ENCODE results near the gene SERPINF2.
"Not testable (repeated sequence)": the region's sequence is repeated elsewhere in the genome, so short reads cannot be mapped to it uniquely, and the experiment has no call there.

Gene SERPINF2

DNA sequence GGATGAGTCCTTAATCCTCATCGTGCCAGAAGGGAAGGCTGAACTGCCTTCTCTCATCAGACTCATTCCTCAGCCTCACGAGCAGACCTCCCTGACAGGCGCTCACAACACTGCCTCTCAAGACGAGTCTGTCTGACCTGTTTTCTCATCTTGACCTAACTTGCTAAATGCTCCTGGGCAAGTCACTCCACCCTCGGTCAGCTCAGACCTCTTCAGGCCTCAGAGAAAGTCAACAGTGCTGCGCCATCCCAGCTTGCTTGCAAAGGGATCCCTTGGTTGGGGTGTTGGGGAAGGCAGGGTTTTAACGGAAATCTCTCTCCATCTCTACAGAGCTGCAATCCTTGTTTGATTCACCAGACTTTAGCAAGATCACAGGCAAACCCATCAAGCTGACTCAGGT, 34.2 kb downstream of the SERPINF2 start:
- Mint-ChIP-seq H3K27ac (no peak overlapping the region), H3K9me3 (no peaks in the 10 kb centered on the region), H3K27me3 (no peaks in the 10 kb centered on the region), H3K4me3 (no peak overlapping the region), H3K4me1 (peaks cover 4% of the 10 kb centered on the region), H3K36me3 (ENCODE audit: low read depth) (peaks cover 10% of the 10 kb centered on the region)
- DNase-seq (no peak), ATAC-seq (no peak)

DNA sequence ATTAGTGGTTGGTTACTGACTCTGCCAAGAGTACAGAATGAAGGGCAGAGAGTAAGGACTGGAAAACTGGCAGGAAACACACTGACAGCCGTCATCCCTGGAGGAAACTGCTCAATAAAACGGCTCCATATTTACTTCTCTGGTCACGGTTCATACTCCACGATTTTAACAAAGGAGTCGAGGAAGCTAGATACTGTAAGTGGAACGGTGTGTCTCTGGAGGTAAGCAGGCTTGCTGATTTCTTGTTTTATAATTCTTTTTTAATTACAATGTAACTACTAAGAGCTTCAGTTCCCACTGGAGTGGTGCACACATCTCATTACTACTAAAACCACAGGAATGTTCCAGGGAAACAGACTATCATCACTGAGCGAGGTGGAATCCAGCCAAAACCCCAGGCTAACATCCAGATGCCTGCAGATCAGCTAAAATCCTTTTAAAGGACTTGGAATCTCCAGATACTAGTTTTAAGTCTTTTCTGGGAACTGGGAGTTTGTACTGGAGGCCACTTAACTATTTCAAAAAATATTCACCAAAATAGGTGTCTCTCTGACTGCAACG, 37.0 kb downstream of the SERPINF2 start:
- Mint-ChIP-seq H3K4me3 (no peak overlapping the region), H3K9me3 (no peaks in the 10 kb centered on the region), H3K27me3 (no peaks in the 10 kb centered on the region), H3K27ac (no peak overlapping the region), H3K4me1 (peaks cover 15% of the 10 kb centered on the region), H3K36me3 (ENCODE audit: low read depth) (peaks cover 22% of the 10 kb centered on the region)
- DNase-seq = no peak
- ATAC-seq = no peak

DNA sequence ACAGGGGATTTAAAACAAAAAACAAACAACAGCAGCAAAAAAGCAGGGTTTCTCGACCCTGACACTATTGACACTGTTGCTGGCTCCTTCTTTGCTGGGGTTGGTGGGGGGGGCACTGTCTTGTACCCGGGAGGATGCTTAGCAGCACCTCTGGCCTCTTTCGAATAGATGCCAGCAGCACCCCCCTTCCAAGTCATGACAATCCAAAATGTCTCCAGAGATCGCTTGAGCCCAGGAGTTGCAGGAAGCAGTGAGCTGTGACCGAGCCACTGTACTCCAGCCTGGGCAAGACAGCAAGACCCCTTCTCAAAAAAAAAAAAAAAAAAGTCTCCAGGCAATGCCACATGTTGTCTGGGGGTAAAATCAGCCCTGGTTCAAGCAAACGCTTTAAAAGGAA, 39.5 kb downstream of the SERPINF2 start:
- peak overlapping the region; percentile 55 for H3K27ac Mint-ChIP-seq
- H3K4me3 Mint-ChIP-seq = no peak overlapping the region
- no peak for ATAC-seq
- DNase-seq = no peak
- no peaks in the 10 kb centered on the region for H3K9me3 Mint-ChIP-seq
- peaks cover 15% of the 10 kb centered on the region for H3K4me1 Mint-ChIP-seq
- no peaks in the 10 kb centered on the region for H3K27me3 Mint-ChIP-seq
- H3K36me3 Mint-ChIP-seq (ENCODE audit: low read depth) = peaks cover 27% of the 10 kb centered on the region

DNA sequence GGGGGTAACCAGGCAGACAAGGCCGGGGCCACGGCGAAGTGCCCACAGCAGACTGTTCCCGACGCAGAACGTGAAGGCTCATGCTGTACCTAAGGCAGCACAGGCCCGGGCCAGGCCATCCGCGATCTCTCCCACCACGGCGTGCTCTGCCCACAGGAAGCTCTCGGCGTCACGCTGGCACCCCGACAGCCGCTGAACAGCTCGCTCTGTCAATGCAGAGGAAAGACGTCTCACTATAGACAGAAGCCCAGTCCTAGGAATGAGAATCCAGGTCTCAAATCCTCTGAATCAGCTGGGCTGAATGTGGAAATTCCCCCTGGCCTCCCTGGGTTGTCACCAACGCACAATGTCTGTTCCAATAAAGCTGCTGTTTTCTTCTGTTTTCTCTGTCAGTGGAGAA, 40.6 kb downstream of the SERPINF2 start:
- Mint-ChIP-seq H3K27ac (peak overlapping the region; percentile 24), H3K27me3 (no peaks in the 10 kb centered on the region), H3K4me1 (peaks cover 15% of the 10 kb centered on the region), H3K9me3 (no peaks in the 10 kb centered on the region), H3K4me3 (no peak overlapping the region), H3K36me3 (ENCODE audit: low read depth) (peaks cover 27% of the 10 kb centered on the region)
- no peak for DNase-seq
- ATAC-seq = no peak

DNA sequence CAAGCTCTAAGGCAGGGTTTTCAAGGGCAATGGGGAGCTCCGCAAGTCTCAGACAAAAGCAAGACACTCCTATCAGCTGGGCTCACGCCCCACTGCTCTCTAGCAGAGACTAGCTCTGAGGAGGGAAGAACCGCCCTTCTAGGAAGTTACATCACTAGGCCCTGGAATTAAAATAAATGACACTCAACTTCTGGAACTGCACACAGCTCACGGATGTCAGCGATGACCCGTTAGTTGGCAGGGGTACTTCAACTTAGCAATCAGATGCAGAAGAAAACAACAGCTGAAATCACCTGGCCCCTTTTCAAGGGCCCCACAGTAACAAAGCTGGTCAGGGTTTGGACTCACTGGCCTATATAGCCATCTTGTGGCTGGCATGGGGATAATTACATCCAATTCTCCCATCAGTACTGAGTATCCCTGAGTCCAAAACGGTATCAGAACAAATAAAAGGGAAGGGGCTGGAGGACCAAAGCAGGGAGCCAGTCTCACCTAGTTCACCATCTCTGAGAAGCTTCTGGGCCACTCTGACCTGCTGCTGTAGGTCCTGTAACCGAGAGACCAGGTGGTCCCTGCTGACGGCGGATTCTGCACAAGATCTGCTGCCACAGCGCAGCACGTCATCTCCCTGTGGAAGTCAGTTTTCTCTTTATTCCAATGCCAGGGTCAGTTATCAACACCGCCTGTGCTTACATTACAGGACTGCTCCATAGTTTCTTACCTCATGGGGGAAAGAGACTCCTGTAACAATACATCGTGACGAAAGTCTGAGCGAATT, 41.4 kb downstream of the SERPINF2 start:
- Mint-ChIP-seq H3K4me3 (no peak overlapping the region), H3K4me1 (peaks cover 15% of the 10 kb centered on the region), H3K36me3 (ENCODE audit: low read depth) (peaks cover 27% of the 10 kb centered on the region), H3K27me3 (no peaks in the 10 kb centered on the region), H3K9me3 (no peaks in the 10 kb centered on the region), H3K27ac (peak overlapping the region; percentile 24)
- DNase-seq (no peak), ATAC-seq (no peak)

DNA sequence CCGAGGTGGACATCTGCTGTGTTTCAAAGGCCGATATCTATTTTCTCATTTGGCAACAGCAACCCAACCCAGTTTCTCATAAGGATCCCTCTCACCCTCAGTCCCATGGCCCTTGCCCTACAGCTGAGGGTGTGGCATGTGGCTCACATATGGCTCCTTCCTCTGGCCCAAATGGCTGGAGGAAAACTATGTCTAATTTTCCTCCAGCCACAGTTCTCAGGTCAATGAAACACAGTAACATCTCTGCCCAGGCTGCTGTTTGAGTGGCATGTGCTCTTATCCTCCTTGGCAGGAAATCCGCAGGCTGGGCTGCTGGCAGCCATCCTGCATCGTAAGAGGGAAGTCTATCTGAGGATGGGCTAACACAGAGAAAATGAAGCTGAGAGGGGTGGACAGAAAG, 43.3 kb downstream of the SERPINF2 start:
- Mint-ChIP-seq H3K27ac (no peak overlapping the region), H3K36me3 (ENCODE audit: low read depth) (peaks cover 20% of the 10 kb centered on the region), H3K9me3 (no peaks in the 10 kb centered on the region), H3K4me1 (peaks cover 15% of the 10 kb centered on the region), H3K27me3 (no peaks in the 10 kb centered on the region), H3K4me3 (no peak overlapping the region)
- DNase-seq (no peak), ATAC-seq (no peak)

DNA sequence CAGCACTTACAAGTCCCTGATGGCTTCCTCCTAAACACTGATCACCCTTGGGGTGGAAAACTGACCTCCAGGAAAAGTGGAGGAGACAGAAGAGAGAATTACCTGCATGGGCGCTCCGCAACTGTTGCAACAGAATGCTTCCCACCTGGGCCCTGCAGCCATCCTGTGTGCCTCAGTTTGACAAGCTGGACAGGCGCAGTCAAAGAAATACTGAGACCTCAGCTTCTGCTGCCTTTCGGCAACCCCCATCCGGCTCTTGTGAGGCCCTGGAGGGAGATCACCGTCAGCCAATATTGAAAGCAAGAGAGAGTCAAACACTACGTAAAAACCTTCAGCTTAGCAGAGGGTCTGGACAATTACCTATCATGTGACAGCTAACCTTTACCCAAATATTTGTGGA, 44.0 kb downstream of the SERPINF2 start:
- Mint-ChIP-seq H3K4me1 (peaks cover 15% of the 10 kb centered on the region), H3K36me3 (ENCODE audit: low read depth) (peaks cover 22% of the 10 kb centered on the region), H3K4me3 (no peak overlapping the region), H3K9me3 (no peaks in the 10 kb centered on the region), H3K27ac (no peak overlapping the region), H3K27me3 (no peaks in the 10 kb centered on the region)
- no peak for DNase-seq
- ATAC-seq = no peak

DNA sequence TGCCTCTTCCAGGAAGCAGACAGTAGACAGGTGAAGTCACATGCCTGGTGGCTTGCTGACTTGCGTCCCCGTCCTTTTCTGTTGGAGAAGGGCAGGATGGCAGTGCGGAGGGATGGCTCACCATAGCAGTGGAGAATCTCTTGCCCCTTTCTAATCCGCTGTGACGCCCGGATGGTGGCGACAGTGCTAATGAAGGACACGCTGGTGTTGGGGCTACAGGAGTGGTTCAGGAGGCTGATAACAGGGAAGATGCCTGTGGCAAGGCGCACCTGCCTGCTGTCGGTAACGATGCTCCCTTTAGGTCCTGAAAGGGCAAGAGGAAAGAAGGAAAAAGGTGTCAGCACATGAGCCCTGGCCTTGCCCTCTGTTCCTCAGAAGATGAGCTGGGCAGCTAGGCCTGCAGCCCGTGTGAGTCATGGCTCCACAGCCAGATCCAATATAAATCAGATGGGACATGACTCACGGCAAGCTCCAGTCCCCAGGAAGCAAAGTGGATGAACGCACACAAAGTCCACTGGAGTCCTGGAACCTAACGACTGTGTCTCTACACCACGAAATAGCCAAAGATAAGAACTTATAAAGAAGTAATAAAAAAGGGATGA, 44.7 kb downstream of the SERPINF2 start:
- no peak for DNase-seq
- no peaks in the 10 kb centered on the region for H3K27me3 Mint-ChIP-seq
- H3K9me3 Mint-ChIP-seq = no peaks in the 10 kb centered on the region
- no peak for ATAC-seq
- peaks cover 18% of the 10 kb centered on the region for H3K36me3 Mint-ChIP-seq (ENCODE audit: low read depth)
- H3K4me1 Mint-ChIP-seq = peaks cover 15% of the 10 kb centered on the region
- H3K4me3 Mint-ChIP-seq = no peak overlapping the region
- H3K27ac Mint-ChIP-seq = no peak overlapping the region

DNA sequence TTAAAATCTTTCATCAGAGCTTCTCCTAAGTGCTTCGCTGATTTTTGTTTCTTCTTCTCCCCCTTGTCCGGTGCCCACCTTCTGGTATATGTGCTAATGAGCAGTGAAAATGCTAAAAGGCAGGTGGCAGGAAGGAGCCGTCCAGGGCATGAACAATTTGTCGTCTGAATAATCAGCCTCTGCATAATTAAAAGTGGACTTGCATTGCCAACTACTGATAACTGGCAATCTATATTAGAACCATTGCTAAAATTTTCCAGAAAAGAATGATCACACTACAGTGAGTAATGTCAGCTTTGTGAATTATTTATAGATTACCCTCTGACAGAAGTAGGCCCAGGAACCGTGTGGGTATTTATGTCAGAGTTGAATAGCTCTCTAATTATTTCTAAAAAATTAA, 47.3 kb downstream of the SERPINF2 start:
- DNase-seq (no peak), ATAC-seq (no peak)
- H3K4me1 Mint-ChIP-seq = no peaks in the 10 kb centered on the region
- H3K27ac Mint-ChIP-seq = no peak overlapping the region
- H3K4me3 Mint-ChIP-seq = no peak overlapping the region
- no peaks in the 10 kb centered on the region for H3K27me3 Mint-ChIP-seq
- peaks cover 9% of the 10 kb centered on the region for H3K36me3 Mint-ChIP-seq (ENCODE audit: low read depth)
- no peaks in the 10 kb centered on the region for H3K9me3 Mint-ChIP-seq

DNA sequence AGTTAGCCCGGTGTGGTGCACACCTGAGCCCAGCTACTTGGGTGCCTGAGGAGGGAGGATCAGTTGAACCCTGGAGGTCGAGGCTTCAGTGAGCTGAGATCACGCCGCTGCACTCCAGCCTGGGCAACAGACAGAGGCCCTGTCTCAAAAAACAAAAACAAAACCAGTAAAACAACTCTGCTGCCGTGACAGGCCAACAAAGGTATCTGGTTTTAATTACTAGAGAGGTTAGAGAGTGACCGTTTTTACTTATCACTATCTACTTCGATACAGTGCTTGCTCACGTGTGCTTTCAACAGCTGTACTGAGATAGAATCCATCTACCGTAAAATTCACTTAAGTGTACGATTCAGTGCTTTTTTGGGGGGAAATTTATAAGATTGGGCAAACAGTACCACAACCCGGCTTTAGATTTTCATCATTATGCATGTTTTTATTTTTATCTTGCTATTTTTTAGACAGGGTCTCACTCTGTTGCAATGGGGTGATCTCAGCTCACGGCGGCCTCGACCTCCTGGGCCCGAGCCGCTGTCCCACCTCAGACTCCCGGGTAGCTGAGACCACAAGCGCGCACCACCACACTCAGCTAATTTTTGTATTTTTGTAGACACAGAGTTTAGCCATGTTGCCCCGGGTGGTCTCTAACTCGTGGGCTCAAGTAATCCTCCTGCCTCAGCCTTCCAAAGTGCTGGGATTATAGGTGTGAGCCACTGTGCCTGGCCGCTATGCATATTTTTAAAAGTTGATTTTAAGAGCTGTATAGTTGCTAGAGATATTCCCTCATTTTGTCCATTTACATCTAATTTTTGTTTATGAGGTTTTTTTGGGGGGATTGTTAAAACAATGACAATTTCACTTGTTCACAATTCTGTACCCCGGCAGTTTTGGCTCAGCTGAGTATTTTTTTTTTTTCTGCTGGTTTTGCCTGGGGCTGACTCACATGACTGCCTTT, 50.1 kb downstream of the SERPINF2 start:
- Mint-ChIP-seq H3K27me3 (no peaks in the 10 kb centered on the region), H3K36me3 (ENCODE audit: low read depth) (peaks cover 12% of the 10 kb centered on the region), H3K4me3 (no peak overlapping the region), H3K4me1 (peaks cover 2% of the 10 kb centered on the region), H3K27ac (no peak overlapping the region), H3K9me3 (no peaks in the 10 kb centered on the region)
- DNase-seq (no peak), ATAC-seq (no peak)

DNA sequence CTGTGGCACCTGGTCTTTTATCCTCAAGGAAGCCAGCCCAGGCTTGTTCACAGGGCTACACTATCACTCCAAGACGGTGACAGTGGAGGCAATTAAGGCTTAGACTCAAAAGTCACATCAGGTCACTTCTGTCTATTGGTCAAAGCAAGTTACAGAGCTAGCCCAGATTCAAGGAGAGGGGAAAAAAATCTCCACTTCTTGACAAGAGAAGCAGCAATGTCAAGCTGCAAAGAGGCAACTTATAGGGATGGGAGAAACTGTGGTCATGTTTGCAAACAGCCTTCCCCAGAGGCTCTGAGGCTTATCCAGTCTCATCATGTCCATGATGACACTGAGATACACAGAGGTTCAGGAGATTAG, 50.8 kb downstream of the SERPINF2 start:
- no peak for DNase-seq
- H3K27ac Mint-ChIP-seq = no peak overlapping the region
- no peak overlapping the region for H3K4me3 Mint-ChIP-seq
- ATAC-seq = no peak
- no peaks in the 10 kb centered on the region for H3K27me3 Mint-ChIP-seq
- peaks cover 12% of the 10 kb centered on the region for H3K36me3 Mint-ChIP-seq (ENCODE audit: low read depth)
- H3K9me3 Mint-ChIP-seq = no peaks in the 10 kb centered on the region
- peaks cover 2% of the 10 kb centered on the region for H3K4me1 Mint-ChIP-seq

DNA sequence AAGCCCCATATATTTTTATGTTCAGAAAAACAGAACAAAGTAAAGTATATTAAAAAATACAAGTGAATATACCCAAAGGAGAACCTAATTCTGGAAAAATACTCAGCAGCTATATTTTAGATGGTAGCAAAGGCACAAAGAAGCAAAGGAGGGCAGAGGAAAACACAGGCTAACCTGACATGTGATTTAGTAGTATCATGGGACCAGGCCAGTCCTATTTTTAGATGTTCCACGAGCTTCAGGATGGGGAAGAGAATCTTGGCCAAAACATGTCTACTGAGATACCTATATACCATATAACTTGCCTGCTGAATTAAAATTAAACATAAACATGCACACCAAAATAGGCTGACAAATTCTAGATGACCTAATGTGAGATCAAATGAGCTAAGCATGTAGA, 54.1 kb downstream of the SERPINF2 start:
- H3K36me3 Mint-ChIP-seq (ENCODE audit: low read depth) = peaks cover 14% of the 10 kb centered on the region
- H3K4me1 Mint-ChIP-seq = peaks cover 2% of the 10 kb centered on the region
- H3K9me3 Mint-ChIP-seq = no peaks in the 10 kb centered on the region
- H3K27ac Mint-ChIP-seq = no peak overlapping the region
- H3K27me3 Mint-ChIP-seq = no peaks in the 10 kb centered on the region
- DNase-seq (no peak), ATAC-seq (no peak)
- no peak overlapping the region for H3K4me3 Mint-ChIP-seq

DNA sequence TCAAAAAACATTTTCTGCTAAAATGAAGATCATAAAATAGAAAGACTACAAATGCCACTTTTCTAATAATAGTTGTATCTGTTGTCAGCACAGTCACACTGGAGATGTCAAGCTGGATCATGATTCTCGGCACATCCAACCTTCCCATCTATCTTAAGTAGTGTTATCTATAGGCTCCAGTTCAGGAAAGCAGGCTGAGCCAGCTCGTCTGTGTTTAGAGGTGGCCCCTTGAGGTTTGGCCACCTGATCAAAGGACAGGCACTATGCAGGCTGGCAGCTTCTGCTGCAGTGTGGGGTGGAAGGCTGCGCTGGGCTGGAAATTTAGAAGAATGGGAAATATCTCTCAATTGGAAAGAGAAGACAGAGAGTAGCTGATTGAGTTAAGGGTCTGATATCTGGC, 54.7 kb downstream of the SERPINF2 start:
- H3K9me3 Mint-ChIP-seq = no peaks in the 10 kb centered on the region
- no peak overlapping the region for H3K27ac Mint-ChIP-seq
- H3K4me3 Mint-ChIP-seq = no peak overlapping the region
- peaks cover 2% of the 10 kb centered on the region for H3K4me1 Mint-ChIP-seq
- H3K27me3 Mint-ChIP-seq = no peaks in the 10 kb centered on the region
- H3K36me3 Mint-ChIP-seq (ENCODE audit: low read depth) = peaks cover 17% of the 10 kb centered on the region
- ATAC-seq (no peak), DNase-seq (no peak)

DNA sequence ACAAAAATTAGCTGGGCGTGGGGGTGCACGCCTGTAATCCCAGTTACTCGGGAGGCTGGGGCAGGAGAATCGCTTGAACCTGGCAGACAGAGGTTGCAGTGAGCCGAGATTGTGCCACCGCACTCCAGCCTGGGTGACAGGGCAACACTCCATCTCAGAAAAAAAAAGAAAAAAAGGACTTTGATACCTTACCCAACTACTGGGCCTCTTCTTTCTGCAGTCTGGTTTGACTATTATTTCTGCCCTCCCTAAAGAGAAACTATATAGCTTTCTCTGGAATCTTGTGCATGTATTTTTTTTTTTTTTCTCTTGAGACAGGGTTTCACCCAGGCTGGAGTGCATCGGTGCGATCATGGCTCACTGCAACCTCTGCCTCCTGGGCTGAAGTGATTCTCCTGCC, 55.2 kb downstream of the SERPINF2 start:
- not testable (repeated sequence) for ATAC-seq, H3K4me1 Mint-ChIP-seq
- H3K36me3 Mint-ChIP-seq (ENCODE audit: low read depth) = peaks cover 17% of the 10 kb centered on the region

More for the DNA sequence above, 55.2 kb downstream of the SERPINF2 start:
- not testable (repeated sequence) for DNase-seq, H3K9me3 Mint-ChIP-seq, H3K27me3 Mint-ChIP-seq, H3K4me3 Mint-ChIP-seq, H3K27ac Mint-ChIP-seq

All from activated naive CD8-positive, alpha-beta T cell treated with anti-CD3 and anti-CD28 coated beads, Interleukin-2, amount 50 U/mL, for 24 hours (primary cell).